MM.1S (cell line): Measurements from ENCODE around the gene HOXB1.

ENCODE experiments used
- DNase-seq: peaks from one replicate; pipeline ENCODE4 v3.0.0-alpha.2; 2015
- H2AFZ ChIP-seq: fragments of 300-600 bp; sonication (generic); 2 replicates; pipeline ENCODE4 v1.6.0; 2016; ENCODE audit warnings: antibody characterized with exemption, low read length
- H3F3A ChIP-seq: fragments of 300-600 bp; sonication (generic); 2 replicates; pipeline ENCODE4 v1.6.1; 2016; ENCODE audit warnings: mild to moderate bottlenecking, antibody characterized with exemption, low read length, moderate library complexity, mixed read lengths; ENCODE audit not compliant: insufficient read depth
- H3K27ac ChIP-seq: fragments of 300-600 bp; sonication (generic); 2 replicates; pipeline ENCODE4 v1.5.1; 2016; ENCODE audit warnings: mild to moderate bottlenecking, low read length
- H3K27me3 ChIP-seq: fragments of 300-600 bp; sonication (generic); replicated peaks from 2 replicates; pipeline ENCODE4 v1.6.0; 2016; ENCODE audit warnings: low read length; ENCODE audit not compliant: insufficient read depth
- H3K36me3 ChIP-seq: fragments of 300-600 bp; sonication (generic); replicated peaks from 2 replicates; pipeline ENCODE4 v1.6.1; 2016; ENCODE audit warnings: mild to moderate bottlenecking, low read length, mixed read lengths; ENCODE audit not compliant: insufficient read depth
- H3K4me1 ChIP-seq: fragments of 300-600 bp; sonication (generic); 2 replicates; pipeline ENCODE4 v1.6.1; 2016; ENCODE audit warnings: low read length, mixed read lengths
- H3K4me2 ChIP-seq: fragments of 300-600 bp; sonication (generic); 2 replicates; pipeline ENCODE4 v1.6.0; 2016; ENCODE audit warnings: low read depth, low read length
- H3K4me3 ChIP-seq: fragments of 300-600 bp; sonication (generic); 2 replicates; pipeline ENCODE4 v1.5.1; 2016; ENCODE audit warnings: low read length, mixed read lengths
- H3K79me2 ChIP-seq: fragments of 300-600 bp; sonication (generic); 2 replicates; pipeline ENCODE4 v1.6.1; 2016; ENCODE audit warnings: mixed run types, low read length, mixed read lengths
- H3K9ac ChIP-seq: fragments of 300-600 bp; sonication (generic); 2 replicates; pipeline ENCODE4 v1.6.1; 2016; ENCODE audit warnings: low read length, mixed read lengths
- H3K9me2 ChIP-seq: fragments of 300-600 bp; sonication (generic); replicated peaks from 2 replicates; pipeline ENCODE4 v1.6.1; 2016; ENCODE audit warnings: mild to moderate bottlenecking, low read length, mixed read lengths; ENCODE audit not compliant: insufficient read depth
- H3K9me3 ChIP-seq: fragments of 300-600 bp; sonication (generic); replicated peaks from 2 replicates; pipeline ENCODE4 v1.6.1; 2016; ENCODE audit warnings: mild to moderate bottlenecking, low read length, mixed read lengths; ENCODE audit not compliant: insufficient read depth
- H4K20me1 ChIP-seq: fragments of 300-600 bp; sonication (generic); 2 replicates; pipeline ENCODE4 v1.6.1; 2016; ENCODE audit warnings: mild to moderate bottlenecking, low read length, moderate library complexity, mixed read lengths; ENCODE audit not compliant: insufficient read depth
- CTCF ChIP-seq: fragments of 300-600 bp; sonication (generic); IDR thresholded peaks from 2 replicates; pipeline ENCODE4 v1.5.1; 2016; ENCODE audit warnings: antibody characterized with exemption, low read length, mixed read lengths
- EZH2 ChIP-seq: fragments of 300-600 bp; sonication (generic); optimal IDR thresholded peaks from 2 replicates; pipeline ENCODE3; 2017; ENCODE audit warnings: low read depth, mild to moderate bottlenecking, antibody characterized with exemption, low read length, mixed read lengths
- EZH2phosphoT487 ChIP-seq: fragments of 300-600 bp; sonication (generic); IDR thresholded peaks from 2 replicates; pipeline ENCODE4 v1.6.1; 2018; ENCODE audit warnings: antibody characterized with exemption, low read length

HOXB1 gene

DNA sequence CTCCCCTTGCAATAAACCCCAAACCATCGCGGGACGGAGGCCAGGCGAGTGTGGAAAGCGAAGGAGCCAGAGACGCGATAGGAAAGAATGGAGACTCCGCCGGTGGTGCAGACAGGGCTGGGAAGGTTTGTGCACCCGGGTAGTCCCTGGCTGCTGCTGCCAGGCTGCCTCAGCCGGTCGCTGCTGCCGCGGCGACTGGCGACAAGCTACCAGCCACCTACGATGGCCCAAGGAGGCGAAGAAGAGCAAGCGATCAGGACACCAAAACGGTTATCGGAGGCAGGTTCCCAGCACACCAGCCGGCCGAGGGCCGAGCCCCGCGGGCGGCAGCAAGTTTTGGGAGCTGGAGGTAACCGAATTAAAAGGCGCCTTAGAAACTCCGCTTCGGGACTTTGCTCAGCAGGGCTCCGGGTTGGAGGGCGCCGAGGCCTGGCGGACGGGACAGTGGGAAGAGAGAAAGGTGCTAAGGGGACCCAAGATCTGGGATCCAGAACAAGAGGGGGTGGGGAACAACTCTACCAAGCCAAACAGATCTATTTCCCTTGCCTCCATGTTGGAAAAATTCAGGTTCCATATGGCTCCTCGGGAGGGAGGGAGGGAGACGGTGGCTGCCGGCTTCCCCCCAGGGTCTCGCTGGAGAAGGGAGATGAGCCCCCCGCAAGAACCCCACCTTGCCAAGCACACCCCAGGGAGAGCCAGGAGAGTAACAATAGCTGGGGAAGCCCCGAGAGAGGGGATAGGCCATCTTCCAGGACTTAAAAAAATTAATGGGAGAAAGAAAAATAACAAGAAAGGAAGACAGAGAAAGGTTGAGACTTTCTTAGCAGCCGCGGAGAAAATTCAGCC, 23.8 kb upstream of the HOXB1 start:
- Histone ChIP-seq H3K79me2 (no peaks in the 10 kb centered on the region), H2AFZ (no peak overlapping the region), H3K4me2 (no peak overlapping the region), H3K4me3 (no peak overlapping the region), H3F3A (no peaks in the 10 kb centered on the region), H4K20me1 (no peaks in the 10 kb centered on the region), H3K9ac (no peak overlapping the region), H3K9me2 (no peaks in the 10 kb centered on the region), H3K4me1 (no peaks in the 10 kb centered on the region), H3K27me3 (no peaks in the 10 kb centered on the region), H3K27ac (no peak overlapping the region), H3K36me3 (no peaks in the 10 kb centered on the region), H3K9me3 (no peaks in the 10 kb centered on the region)
- TF ChIP-seq EZH2 (no peak), CTCF (no peak), EZH2phosphoT487 (no peak)
- DNase-seq = no peak

- TF ChIP-seq EZH2phosphoT487 (no peak), EZH2 (no peak), CTCF (no peak)
- no peak overlapping the region for H3K27ac ChIP-seq
- no peaks in the 10 kb centered on the region for H3K79me2 ChIP-seq
- no peak overlapping the region for H3K9ac ChIP-seq
- H3K4me2 ChIP-seq = no peak overlapping the region
- no peak overlapping the region for H3K4me3 ChIP-seq
- no peaks in the 10 kb centered on the region for H3K36me3 ChIP-seq
- H3K4me1 ChIP-seq = no peaks in the 10 kb centered on the region
- no peaks in the 10 kb centered on the region for H3F3A ChIP-seq
- DNase-seq = no peak
- no peaks in the 10 kb centered on the region for H3K9me3 ChIP-seq
- H3K9me2 ChIP-seq = no peaks in the 10 kb centered on the region
- H4K20me1 ChIP-seq = no peaks in the 10 kb centered on the region
- H2AFZ ChIP-seq = no peak overlapping the region
- H3K27me3 ChIP-seq = no peaks in the 10 kb centered on the region
These were observed 23.0 kb upstream of the HOXB1 start for GRCh38 chr17:48553826-48554225.

GRCh38 chr17:48553190-48553547, 22.4 kb upstream of the HOXB1 start:
- Histone ChIP-seq H2AFZ (no peak overlapping the region), H3K9ac (no peak overlapping the region), H3K4me3 (no peak overlapping the region), H3K9me3 (no peaks in the 10 kb centered on the region), H3K4me2 (no peak overlapping the region), H4K20me1 (no peaks in the 10 kb centered on the region), H3K79me2 (no peaks in the 10 kb centered on the region), H3K9me2 (no peaks in the 10 kb centered on the region), H3K4me1 (no peaks in the 10 kb centered on the region), H3F3A (no peaks in the 10 kb centered on the region), H3K36me3 (no peaks in the 10 kb centered on the region), H3K27me3 (no peaks in the 10 kb centered on the region), H3K27ac (no peak overlapping the region)
- no peak for DNase-seq
- TF ChIP-seq CTCF = no peak
- no peak for TF ChIP-seq EZH2
- TF ChIP-seq EZH2phosphoT487 = no peak
